ENCODE results near the gene RASAL1.

RASAL1 gene

GRCh38 chr12:113109360-113109759 is 26.2 kb downstream of the RASAL1 start:
- TF ChIP-seq CTCF (IDR thresholded peaks at IDR 0.05; ENCODE audit: low read depth, low read length, missing control alignments), result no peak
- no peak for DNase-seq (ENCODE audit: extremely low read depth, low read depth)

GRCh38 chr12:113108308-113108707 is 27.3 kb downstream of the RASAL1 start:
- DNase-seq (ENCODE audit: extremely low read depth, low read depth), result no peak
- no peak for TF ChIP-seq CTCF (IDR thresholded peaks at IDR 0.05; ENCODE audit: low read depth, low read length, missing control alignments)
- H3K4me3 ChIP-seq (replicated peaks; ENCODE audit: low read depth, low read length), result no peak overlapping the region

More at GRCh38 chr12:113109360-113109759, 26.2 kb downstream of the RASAL1 start:
- H3K4me3 ChIP-seq (replicated peaks; ENCODE audit: low read depth, low read length), result no peak overlapping the region

GRCh38 chr12:113106361-113106760 is 29.2 kb downstream of the RASAL1 start:
- DNase-seq (ENCODE audit: extremely low read depth, low read depth), result no peak
- no peak for TF ChIP-seq CTCF (IDR thresholded peaks at IDR 0.05; ENCODE audit: low read depth, low read length, missing control alignments)
- no peak overlapping the region for H3K4me3 ChIP-seq (replicated peaks; ENCODE audit: low read depth, low read length)

- TF ChIP-seq CTCF (IDR thresholded peaks at IDR 0.05; ENCODE audit: low read depth, low read length, missing control alignments), result no peak
- DNase-seq (ENCODE audit: extremely low read depth, low read depth), result no peak
- H3K4me3 ChIP-seq (replicated peaks; ENCODE audit: low read depth, low read length), result no peak overlapping the region
Observed at GRCh38 chr12:113105606-113106271, 29.8 kb downstream of the RASAL1 start.

GRCh38 chr12:113104953-113105510 is 30.5 kb downstream of the RASAL1 start:
- H3K4me3 ChIP-seq (replicated peaks; ENCODE audit: low read depth, low read length), result no peak overlapping the region
- no peak for DNase-seq (ENCODE audit: extremely low read depth, low read depth)
- no peak for TF ChIP-seq CTCF (IDR thresholded peaks at IDR 0.05; ENCODE audit: low read depth, low read length, missing control alignments)

- no peak for TF ChIP-seq CTCF (IDR thresholded peaks at IDR 0.05; ENCODE audit: low read depth, low read length, missing control alignments)
- H3K4me3 ChIP-seq (replicated peaks; ENCODE audit: low read depth, low read length), result no peak overlapping the region
- no peak for DNase-seq (ENCODE audit: extremely low read depth, low read depth)
Observed at GRCh38 chr12:113103756-113104450, 31.7 kb downstream of the RASAL1 start.

Data from HFF-Myc (cell line).